Astrocyte (in vitro differentiated cells and primary cell): Measurements from ENCODE around the gene DPP9. TPM values are rescaled to one million over a fixed set of nuclear protein-coding genes. Genes with fewer than 3 reads are reported as not detected.

Experiments used
- DNase-seq: peaks from one replicate; pipeline ENCODE4 v3.0.0-alpha.2; 2010; ENCODE audit warnings: low read depth
- FAIRE-seq: peaks from 2 replicates; lab custom pipeline; 2011; peaks lifted over from hg19 to GRCh38; lab: Jason Lieb, UNC
- H2AFZ ChIP-seq: 2 replicates; pipeline ENCODE4 v1.6.0; 2012; ENCODE audit warnings: low read depth, low read length, inconsistent platforms
- H3K27ac ChIP-seq: 2 replicates; pipeline ENCODE4 v1.5.1; 2011; ENCODE audit warnings: low read depth, low read length, inconsistent platforms
- H3K27me3 ChIP-seq: 2 replicates; pipeline ENCODE4 v1.6.0; 2011; ENCODE audit warnings: low read length, inconsistent platforms; ENCODE audit not compliant: insufficient read depth
- H3K36me3 ChIP-seq: 2 replicates; pipeline ENCODE4 v1.5.1; 2011; ENCODE audit warnings: low read length, inconsistent platforms; ENCODE audit not compliant: insufficient read depth
- H3K4me1 ChIP-seq: 2 replicates; pipeline ENCODE4 v1.5.1; 2011; ENCODE audit warnings: low read length, inconsistent platforms; ENCODE audit not compliant: insufficient read depth
- H3K4me2 ChIP-seq: 2 replicates; pipeline ENCODE4 v1.6.0; 2012; ENCODE audit warnings: low read length, inconsistent platforms
- H3K4me3 ChIP-seq: 2 replicates; pipeline ENCODE4 v1.5.1; 2011; ENCODE audit warnings: low read depth, mild to moderate bottlenecking, low read length, inconsistent platforms; ENCODE audit not compliant: insufficient read depth
- H3K79me2 ChIP-seq: 2 replicates; pipeline ENCODE4 v1.6.0; 2012; ENCODE audit warnings: mild to moderate bottlenecking, low read length, inconsistent platforms; ENCODE audit not compliant: insufficient read depth
- H3K9ac ChIP-seq: 2 replicates; pipeline ENCODE4 v1.6.0; 2012; ENCODE audit warnings: mild to moderate bottlenecking, low read length, inconsistent platforms
- H3K9me3 ChIP-seq: 2 replicates; pipeline ENCODE4 v1.5.1; 2012; ENCODE audit warnings: low read depth, mild to moderate bottlenecking, low read length, inconsistent platforms; ENCODE audit not compliant: insufficient read depth
- H4K20me1 ChIP-seq: 2 replicates; pipeline ENCODE4 v1.6.0; 2012; ENCODE audit warnings: low read length, inconsistent platforms; ENCODE audit not compliant: insufficient read depth
- H3K27ac Mint-ChIP-seq: one replicate; pipeline ENCODE4 v1.8.0; 2021; ENCODE audit warnings: mild to moderate bottlenecking, mixed read lengths; ENCODE audit not compliant: unreplicated experiment
- H3K27me3 Mint-ChIP-seq: one replicate; pipeline ENCODE4 v1.8.0; 2021; ENCODE audit warnings: low read depth, mixed read lengths; ENCODE audit not compliant: unreplicated experiment
- H3K36me3 Mint-ChIP-seq: one replicate; pipeline ENCODE4 v1.8.0; 2021; ENCODE audit warnings: low read depth, mixed read lengths; ENCODE audit not compliant: unreplicated experiment
- H3K4me1 Mint-ChIP-seq: one replicate; pipeline ENCODE4 v1.8.0; 2021; ENCODE audit warnings: low read depth, mixed read lengths; ENCODE audit not compliant: unreplicated experiment
- H3K4me3 Mint-ChIP-seq: one replicate; pipeline ENCODE4 v1.8.0; 2021; ENCODE audit warnings: mild to moderate bottlenecking, moderate library complexity, mixed read lengths; ENCODE audit not compliant: unreplicated experiment
- H3K9me3 Mint-ChIP-seq: one replicate; pipeline ENCODE4 v1.8.0; 2021; ENCODE audit warnings: mild to moderate bottlenecking, mixed read lengths; ENCODE audit not compliant: unreplicated experiment
- EZH2 ChIP-seq: IDR thresholded peaks from 2 replicates; pipeline ENCODE4 v1.6.1; 2012; ENCODE audit warnings: mild to moderate bottlenecking, low read length, inconsistent platforms; ENCODE audit not compliant: insufficient read depth
- total RNA-seq: library from RNA; stranded (reverse); gene quantifications from 2 replicates; pipeline ENCODE4 v1.2.1, GENCODE V29; 2021
- TF ChIP-seq, protein P1 (sequence below): IDR thresholded peaks from 2 replicates; pipeline ENCODE4 v1.5.1; 2011; ENCODE audit warnings: low read depth, mild to moderate bottlenecking, inconsistent platforms, low read length, moderate library complexity; ENCODE audit not compliant: insufficient read depth

DPP9 gene
- total RNA-seq, 1 donor from 2014 or later, result 50.0 TPM

DNA sequence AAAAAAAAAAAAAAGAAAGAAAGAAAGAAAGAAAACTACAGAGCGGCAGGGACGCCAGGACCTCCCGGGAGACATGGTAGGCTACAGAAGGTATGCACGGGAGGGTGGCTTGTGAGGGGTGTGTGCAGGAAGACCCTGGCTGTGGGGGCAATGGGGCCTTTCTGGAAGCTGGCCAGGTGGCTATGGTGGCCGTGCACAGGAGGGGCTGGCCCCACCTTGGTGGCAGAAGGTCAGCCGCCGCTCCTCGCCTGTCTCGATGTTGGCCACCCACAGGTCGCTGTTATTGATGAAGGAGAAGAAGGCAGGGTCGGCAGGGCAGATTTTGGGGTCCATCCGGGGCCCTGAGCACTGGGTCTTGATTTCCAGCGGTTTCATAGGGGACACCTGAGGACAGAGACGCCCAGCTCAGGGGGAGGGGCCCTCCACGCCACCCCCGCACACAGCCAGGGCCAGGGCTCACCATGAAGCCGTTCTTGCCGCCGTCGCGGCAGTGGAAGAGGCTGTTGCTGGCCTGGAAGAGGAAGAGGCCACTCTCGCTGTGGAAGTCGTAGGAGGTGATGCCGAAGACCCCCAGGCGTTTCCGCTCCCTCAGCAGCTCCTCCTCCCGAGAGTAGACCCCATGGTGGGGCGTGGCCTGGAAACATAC, 19.8 kb downstream of the DPP9 start:
- H3K27me3 Mint-ChIP-seq, result no peaks in the 10 kb centered on the region
- no peaks in the 10 kb centered on the region for H3K27me3 ChIP-seq
- no peak overlapping the region for H3K4me3 ChIP-seq
- peaks cover 6% of the 10 kb centered on the region for H3K4me1 ChIP-seq
- no peaks in the 10 kb centered on the region for H4K20me1 ChIP-seq
- no peak overlapping the region for H3K4me2 ChIP-seq
- peaks cover 18% of the 10 kb centered on the region for H3K36me3 Mint-ChIP-seq
- no peak for FAIRE-seq
- peak overlapping the region; percentile 69 for H3K27ac Mint-ChIP-seq
- peaks cover 17% of the 10 kb centered on the region for H3K36me3 ChIP-seq
- no peaks in the 10 kb centered on the region for H3K9me3 Mint-ChIP-seq
- H3K79me2 ChIP-seq, result peaks cover 14% of the 10 kb centered on the region
- TF ChIP-seq, protein P1, sequence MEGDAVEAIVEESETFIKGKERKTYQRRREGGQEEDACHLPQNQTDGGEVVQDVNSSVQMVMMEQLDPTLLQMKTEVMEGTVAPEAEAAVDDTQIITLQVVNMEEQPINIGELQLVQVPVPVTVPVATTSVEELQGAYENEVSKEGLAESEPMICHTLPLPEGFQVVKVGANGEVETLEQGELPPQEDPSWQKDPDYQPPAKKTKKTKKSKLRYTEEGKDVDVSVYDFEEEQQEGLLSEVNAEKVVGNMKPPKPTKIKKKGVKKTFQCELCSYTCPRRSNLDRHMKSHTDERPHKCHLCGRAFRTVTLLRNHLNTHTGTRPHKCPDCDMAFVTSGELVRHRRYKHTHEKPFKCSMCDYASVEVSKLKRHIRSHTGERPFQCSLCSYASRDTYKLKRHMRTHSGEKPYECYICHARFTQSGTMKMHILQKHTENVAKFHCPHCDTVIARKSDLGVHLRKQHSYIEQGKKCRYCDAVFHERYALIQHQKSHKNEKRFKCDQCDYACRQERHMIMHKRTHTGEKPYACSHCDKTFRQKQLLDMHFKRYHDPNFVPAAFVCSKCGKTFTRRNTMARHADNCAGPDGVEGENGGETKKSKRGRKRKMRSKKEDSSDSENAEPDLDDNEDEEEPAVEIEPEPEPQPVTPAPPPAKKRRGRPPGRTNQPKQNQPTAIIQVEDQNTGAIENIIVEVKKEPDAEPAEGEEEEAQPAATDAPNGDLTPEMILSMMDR, result no peak
- no peak for TF ChIP-seq EZH2
- no peak for DNase-seq
- no peak overlapping the region for H3K9ac ChIP-seq
- no peaks in the 10 kb centered on the region for H3K4me1 Mint-ChIP-seq
- H2AFZ ChIP-seq, result no peak overlapping the region
- H3K4me3 Mint-ChIP-seq, result no peak overlapping the region
- H3K9me3 ChIP-seq, result no peaks in the 10 kb centered on the region
- no peak overlapping the region for H3K27ac ChIP-seq

DNA sequence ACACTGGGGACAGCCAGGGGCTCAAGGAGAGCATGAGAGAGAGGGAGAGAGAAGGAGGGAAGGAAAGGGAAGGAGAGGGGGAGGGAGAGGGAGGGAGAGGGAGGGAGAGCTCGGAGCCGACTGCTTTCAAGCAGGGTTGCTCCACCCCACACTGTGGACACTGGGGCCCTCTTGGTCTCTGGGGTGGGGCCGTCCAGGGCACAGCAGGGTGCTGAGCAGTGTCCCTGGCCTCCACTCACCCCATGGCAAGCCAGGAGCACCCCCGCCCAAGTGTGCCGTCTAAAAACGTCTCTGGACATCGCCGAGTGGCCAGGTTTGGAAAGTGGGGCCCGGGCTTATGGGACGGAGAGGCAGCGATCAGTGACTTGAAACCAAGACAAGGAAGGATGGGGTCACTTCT, 20.9 kb downstream of the DPP9 start:
- Histone ChIP-seq H3K4me1 (peaks cover under 1% of the 10 kb centered on the region), H3K9me3 (no peaks in the 10 kb centered on the region), H2AFZ (no peak overlapping the region), H3K27me3 (no peaks in the 10 kb centered on the region), H4K20me1 (no peaks in the 10 kb centered on the region), H3K27ac (no peak overlapping the region), H3K4me3 (no peak overlapping the region), H3K4me2 (no peak overlapping the region), H3K79me2 (peaks cover 6% of the 10 kb centered on the region), H3K36me3 (peaks cover 22% of the 10 kb centered on the region), H3K9ac (no peak overlapping the region)
- Mint-ChIP-seq H3K27ac (peak overlapping the region; percentile 53), H3K4me3 (no peak overlapping the region), H3K9me3 (no peaks in the 10 kb centered on the region), H3K4me1 (no peaks in the 10 kb centered on the region), H3K27me3 (no peaks in the 10 kb centered on the region), H3K36me3 (peaks cover 12% of the 10 kb centered on the region)
- FAIRE-seq (no peak), DNase-seq (no peak)
- TF ChIP-seq, protein P1, result no peak
- no peak for TF ChIP-seq EZH2

GRCh38 chr19:4701557-4701956, 22.1 kb downstream of the DPP9 start:
- H3K4me1 Mint-ChIP-seq, result peaks cover 4% of the 10 kb centered on the region
- no peak for DNase-seq
- H3K36me3 ChIP-seq, result peaks cover 25% of the 10 kb centered on the region
- peaks cover 16% of the 10 kb centered on the region for H3K36me3 Mint-ChIP-seq
- no peak overlapping the region for H3K9ac ChIP-seq
- H4K20me1 ChIP-seq, result no peaks in the 10 kb centered on the region
- H3K9me3 Mint-ChIP-seq, result no peaks in the 10 kb centered on the region
- peaks cover 10% of the 10 kb centered on the region for H3K4me1 ChIP-seq
- H3K79me2 ChIP-seq, result no peaks in the 10 kb centered on the region
- no peak overlapping the region for H3K27ac Mint-ChIP-seq
- FAIRE-seq, result no peak
- H3K27ac ChIP-seq, result no peak overlapping the region
- no peak for TF ChIP-seq EZH2
- TF ChIP-seq, protein P1, result no peak
- no peaks in the 10 kb centered on the region for H3K27me3 ChIP-seq
- H3K4me2 ChIP-seq, result no peak overlapping the region
- H3K9me3 ChIP-seq, result no peaks in the 10 kb centered on the region
- H3K4me3 ChIP-seq, result no peak overlapping the region
- H3K27me3 Mint-ChIP-seq, result no peaks in the 10 kb centered on the region
- H2AFZ ChIP-seq, result no peak overlapping the region
- H3K4me3 Mint-ChIP-seq, result no peak overlapping the region
